ENCODE results near the gene TPO.
"Not testable (repeated sequence)": the region's sequence is repeated elsewhere in the genome, so short reads cannot be mapped to it uniquely, and the experiment has no call there.

TPO gene

DNA sequence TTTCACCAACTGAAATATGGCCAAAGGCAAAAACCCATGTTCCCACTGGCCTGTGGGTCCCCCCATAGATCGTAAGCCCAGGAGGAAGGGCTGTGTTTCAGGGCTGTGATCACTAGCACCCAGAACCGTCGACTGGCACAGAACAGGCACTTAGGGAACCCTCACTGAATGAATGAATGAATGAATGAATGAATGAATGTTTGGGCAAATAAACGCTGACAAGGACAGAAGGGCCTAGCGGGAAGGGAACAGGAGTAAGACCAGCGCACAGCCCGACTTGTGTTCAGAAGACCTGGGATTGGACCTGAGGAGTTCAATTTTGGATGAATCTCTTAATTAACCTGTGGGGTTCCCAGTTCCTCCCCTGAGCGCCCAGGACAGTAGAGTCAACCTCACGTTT, 76.2 kb downstream of the TPO start:
- Histone ChIP-seq H3K4me1 (ENCODE audit: insufficient read depth, low read length) (no peaks in the 10 kb centered on the region), H3K9ac (ENCODE audit: low read depth, low read length) (no peak overlapping the region), H3K9me3 (ENCODE audit: control insufficient read depth, insufficient read depth, low read length) (no peaks in the 10 kb centered on the region), H3K36me3 (ENCODE audit: insufficient read depth, low read length) (no peaks in the 10 kb centered on the region)

DNA sequence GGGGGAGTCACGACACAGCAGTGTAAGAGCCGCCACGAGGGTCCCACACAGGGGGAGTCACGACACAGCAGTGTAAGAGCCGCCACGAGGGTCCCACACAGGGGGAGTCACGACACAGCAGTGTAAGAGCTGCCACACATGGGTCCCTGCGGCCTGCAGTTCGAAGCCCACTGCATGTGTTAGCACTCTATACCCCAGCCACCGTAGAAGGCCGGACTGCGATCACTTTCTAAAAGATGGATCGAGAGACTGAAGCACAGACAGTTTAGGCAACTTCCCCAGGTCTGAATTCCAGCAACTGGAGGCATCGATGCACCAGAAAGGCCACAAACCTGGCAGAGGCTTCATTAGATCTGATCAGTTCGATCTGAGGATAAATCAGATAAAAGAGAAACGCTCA, 77.1 kb downstream of the TPO start:
- H3K9ac ChIP-seq (ENCODE audit: low read depth, low read length); H3K4me1 ChIP-seq (ENCODE audit: insufficient read depth, low read length); H3K36me3 ChIP-seq (ENCODE audit: insufficient read depth, low read length); H3K9me3 ChIP-seq (ENCODE audit: control insufficient read depth, insufficient read depth, low read length): not testable (repeated sequence)

DNA sequence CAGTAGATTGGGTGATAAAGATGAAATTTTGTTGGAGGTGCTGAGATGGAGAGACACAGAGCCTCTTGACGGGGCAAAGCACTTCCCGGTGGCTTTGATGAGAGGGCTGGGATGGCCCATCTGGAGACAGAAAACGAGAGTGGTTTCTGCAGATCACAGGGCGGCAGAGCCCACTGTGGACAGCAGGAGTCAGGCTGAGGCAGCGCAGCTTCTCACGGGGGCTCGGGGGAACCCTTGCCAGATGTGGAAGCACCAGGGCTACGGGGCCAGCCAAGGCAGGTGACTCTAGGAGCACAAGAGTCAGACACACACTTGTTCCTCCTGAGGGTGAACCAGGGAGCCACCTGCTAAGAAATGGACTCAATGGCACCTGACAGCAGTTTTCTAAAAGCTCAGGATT, 78.5 kb downstream of the TPO start:
- no peaks in the 10 kb centered on the region for H3K36me3 ChIP-seq (ENCODE audit: insufficient read depth, low read length)
- H3K9me3 ChIP-seq (ENCODE audit: control insufficient read depth, insufficient read depth, low read length): no peaks in the 10 kb centered on the region
- no peak overlapping the region for H3K9ac ChIP-seq (ENCODE audit: low read depth, low read length)
- no peaks in the 10 kb centered on the region for H3K4me1 ChIP-seq (ENCODE audit: insufficient read depth, low read length)

DNA sequence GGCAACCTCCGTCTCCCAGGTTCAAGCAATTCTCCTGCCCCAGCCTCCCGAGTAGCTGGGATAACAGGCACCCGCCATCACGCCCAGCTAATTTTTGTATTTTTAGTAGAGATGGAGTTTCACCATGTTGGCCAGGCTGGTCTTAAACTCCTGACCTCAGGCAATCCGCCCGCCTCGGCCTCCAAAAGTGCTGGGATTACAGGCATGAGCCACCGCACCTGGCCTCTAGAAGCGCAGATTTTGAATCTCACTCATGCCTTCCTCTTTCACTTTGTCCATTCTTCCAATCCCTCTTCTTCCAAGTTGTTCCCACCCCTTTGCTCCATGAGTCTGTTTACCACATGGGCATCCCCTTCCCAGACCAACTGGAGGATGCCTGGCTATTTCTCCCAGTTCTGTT, 79.0 kb downstream of the TPO start:
- H3K9me3 ChIP-seq (ENCODE audit: control insufficient read depth, insufficient read depth, low read length); H3K36me3 ChIP-seq (ENCODE audit: insufficient read depth, low read length); H3K4me1 ChIP-seq (ENCODE audit: insufficient read depth, low read length); H3K9ac ChIP-seq (ENCODE audit: low read depth, low read length): not testable (repeated sequence)

DNA sequence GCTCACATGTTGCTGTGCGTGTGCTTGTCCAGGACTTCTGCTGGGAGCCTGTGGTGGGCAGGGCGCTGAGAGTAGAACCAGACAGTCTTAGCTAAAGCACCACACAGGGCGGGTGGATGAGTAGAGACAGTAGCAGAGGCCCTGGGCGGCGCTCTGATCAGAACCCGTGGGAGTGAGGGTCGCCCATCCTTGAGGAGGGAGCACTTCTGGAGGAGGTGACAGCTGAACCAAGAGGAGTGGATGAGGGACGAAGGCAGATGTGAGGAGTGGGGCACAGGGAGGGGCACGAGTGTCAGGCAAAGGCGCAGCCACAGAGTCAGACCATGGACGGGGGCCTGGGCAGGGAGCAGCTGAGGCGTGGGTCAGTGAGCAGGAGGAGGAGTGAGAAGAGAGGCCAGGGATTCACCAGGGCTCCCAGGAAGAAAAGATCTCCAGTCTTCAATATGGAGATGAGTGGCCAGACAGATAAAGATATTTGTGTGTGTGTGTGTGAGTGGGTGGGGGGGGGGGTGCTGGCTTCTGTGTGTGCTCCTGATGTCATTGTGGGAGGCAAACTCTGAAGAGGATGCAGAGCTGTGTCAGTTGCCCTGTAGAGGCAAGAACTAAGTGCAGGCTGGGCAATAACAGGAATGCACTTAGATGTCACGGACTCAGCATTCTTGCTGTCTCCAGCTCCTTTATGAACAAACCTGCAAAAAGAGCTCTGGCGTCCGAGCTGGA, 79.6 kb downstream of the TPO start:
- H3K36me3 ChIP-seq (ENCODE audit: insufficient read depth, low read length): no peaks in the 10 kb centered on the region

DNA sequence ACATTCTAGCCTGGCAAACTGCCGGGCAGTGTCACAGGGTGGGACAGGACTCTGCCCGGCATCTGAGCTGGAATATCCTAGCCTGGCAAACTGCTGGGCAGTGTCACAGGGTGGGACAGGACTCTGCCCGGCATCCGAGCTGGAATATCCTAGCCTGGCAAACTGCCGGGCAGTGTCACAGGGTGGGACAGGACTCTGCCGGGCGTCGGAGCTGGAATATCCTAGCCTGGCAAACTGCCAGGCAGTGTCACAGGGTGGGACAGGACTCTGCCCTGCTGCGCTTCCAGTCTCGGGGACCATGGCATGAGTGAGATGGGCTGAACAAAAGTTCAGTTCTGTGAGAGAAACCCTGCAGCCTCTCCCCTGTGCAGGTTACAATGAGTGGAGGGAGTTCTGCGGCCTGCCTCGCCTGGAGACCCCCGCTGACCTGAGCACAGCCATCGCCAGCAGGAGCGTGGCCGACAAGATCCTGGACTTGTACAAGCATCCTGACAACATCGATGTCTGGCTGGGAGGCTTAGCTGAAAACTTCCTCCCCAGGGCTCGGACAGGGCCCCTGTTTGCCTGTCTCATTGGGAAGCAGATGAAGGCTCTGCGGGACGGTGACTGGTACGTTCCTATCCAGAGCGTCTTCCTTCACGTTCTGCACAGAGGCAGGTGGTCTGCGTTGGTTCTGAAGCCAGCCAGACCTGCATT, 80.3 kb downstream of the TPO start:
- Histone ChIP-seq H3K4me1 (ENCODE audit: insufficient read depth, low read length) (no peaks in the 10 kb centered on the region), H3K9me3 (ENCODE audit: control insufficient read depth, insufficient read depth, low read length) (no peaks in the 10 kb centered on the region), H3K9ac (ENCODE audit: low read depth, low read length) (no peak overlapping the region), H3K36me3 (ENCODE audit: insufficient read depth, low read length) (no peaks in the 10 kb centered on the region)

More for the DNA sequence above, 79.6 kb downstream of the TPO start:
- Histone ChIP-seq H3K9ac (ENCODE audit: low read depth, low read length) (no peak overlapping the region), H3K4me1 (ENCODE audit: insufficient read depth, low read length) (no peaks in the 10 kb centered on the region), H3K9me3 (ENCODE audit: control insufficient read depth, insufficient read depth, low read length) (no peaks in the 10 kb centered on the region)

DNA sequence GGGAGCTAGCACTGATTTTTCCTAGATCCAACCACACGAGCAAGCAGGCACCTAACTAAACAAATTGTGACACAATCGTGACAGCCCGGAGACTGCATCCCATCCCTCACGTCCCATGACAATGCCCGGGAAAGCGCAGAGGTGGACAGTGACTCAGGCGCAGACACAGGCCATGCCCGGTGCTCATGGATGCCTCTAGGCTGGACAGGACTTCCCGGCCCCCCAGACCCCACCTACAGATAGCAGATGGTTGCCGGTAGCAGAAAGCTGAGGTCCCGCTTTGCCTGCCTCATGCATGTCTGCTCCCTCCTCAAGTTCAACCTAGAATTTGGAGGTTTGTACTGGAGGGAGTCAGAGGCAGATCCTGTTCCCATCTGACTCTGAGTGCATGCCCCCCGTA, 81.0 kb downstream of the TPO start:
- H3K9me3 ChIP-seq (ENCODE audit: control insufficient read depth, insufficient read depth, low read length): no peaks in the 10 kb centered on the region
- H3K9ac ChIP-seq (ENCODE audit: low read depth, low read length): no peak overlapping the region
- H3K4me1 ChIP-seq (ENCODE audit: insufficient read depth, low read length): no peaks in the 10 kb centered on the region

DNA sequence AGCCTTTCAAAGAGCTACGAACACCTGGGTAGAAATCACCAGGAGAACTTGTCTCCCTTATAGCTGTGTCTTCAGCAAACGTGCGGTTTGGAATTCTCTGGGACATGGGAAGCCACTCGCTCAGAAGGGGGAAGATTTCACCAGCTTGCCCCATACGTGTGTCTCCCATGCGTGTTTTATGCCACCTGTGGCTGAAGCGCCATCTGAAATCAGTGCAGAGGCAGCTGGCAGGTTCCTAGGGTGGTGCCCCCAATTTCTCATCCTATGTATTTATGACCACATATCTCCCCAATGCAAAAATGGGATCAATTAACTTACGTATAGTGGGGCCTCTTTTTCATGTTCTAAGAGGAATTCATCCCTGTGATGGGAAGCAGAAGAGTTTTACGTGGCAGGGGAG, 81.6 kb downstream of the TPO start:
- H3K4me1 ChIP-seq (ENCODE audit: insufficient read depth, low read length): no peaks in the 10 kb centered on the region
- H3K9me3 ChIP-seq (ENCODE audit: control insufficient read depth, insufficient read depth, low read length): no peaks in the 10 kb centered on the region
- H3K9ac ChIP-seq (ENCODE audit: low read depth, low read length): no peak overlapping the region
- H3K36me3 ChIP-seq (ENCODE audit: insufficient read depth, low read length): no peaks in the 10 kb centered on the region

More for the DNA sequence above, 81.0 kb downstream of the TPO start:
- no peaks in the 10 kb centered on the region for H3K36me3 ChIP-seq (ENCODE audit: insufficient read depth, low read length)

DNA sequence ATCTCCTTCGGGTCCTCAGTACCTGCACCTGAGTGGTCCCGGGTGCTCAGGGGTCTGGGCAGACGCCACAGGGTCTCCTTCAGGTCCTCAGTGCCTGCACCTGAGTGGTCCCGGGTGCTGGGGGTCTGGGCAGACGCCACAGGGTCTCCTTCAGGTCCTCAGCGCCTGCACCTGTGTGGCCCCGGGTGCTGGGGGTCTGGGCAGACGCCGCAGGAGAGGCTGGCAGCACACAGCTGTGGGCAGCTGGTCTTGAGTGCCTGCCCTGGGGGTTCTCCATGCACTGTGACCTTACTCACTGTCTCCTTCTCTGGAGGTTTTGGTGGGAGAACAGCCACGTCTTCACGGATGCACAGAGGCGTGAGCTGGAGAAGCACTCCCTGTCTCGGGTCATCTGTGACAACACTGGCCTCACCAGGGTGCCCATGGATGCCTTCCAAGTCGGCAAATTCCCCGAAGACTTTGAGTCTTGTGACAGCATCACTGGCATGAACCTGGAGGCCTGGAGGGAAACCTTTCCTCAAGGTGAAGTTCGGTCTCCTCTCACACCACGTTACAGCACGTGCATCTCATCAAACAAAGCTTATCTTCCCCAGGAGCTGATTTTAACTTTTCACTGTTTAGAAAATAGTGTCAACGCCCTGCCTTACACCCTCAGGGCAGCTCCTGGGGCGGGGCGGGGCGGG, 82.6 kb downstream of the TPO start:
- Histone ChIP-seq H3K36me3 (ENCODE audit: insufficient read depth, low read length) (no peaks in the 10 kb centered on the region), H3K9me3 (ENCODE audit: control insufficient read depth, insufficient read depth, low read length) (no peaks in the 10 kb centered on the region), H3K9ac (ENCODE audit: low read depth, low read length) (no peak overlapping the region), H3K4me1 (ENCODE audit: insufficient read depth, low read length) (no peaks in the 10 kb centered on the region)

DNA sequence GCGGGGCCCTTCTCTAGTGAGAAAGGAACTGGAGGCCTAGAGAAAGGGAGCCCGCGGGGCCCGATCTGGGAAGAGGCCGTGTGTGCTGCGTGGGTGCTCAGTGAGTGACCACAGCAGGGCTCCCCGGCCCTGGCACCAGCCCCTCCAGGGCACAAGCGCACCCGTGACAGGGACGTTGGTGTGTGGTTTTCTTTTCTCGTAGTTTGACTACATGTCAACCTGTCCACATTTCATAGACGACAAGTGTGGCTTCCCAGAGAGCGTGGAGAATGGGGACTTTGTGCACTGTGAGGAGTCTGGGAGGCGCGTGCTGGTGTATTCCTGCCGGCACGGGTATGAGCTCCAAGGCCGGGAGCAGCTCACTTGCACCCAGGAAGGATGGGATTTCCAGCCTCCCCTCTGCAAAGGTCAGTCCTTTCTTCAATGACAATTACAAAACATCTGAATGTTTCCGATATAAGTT, 83.1 kb downstream of the TPO start:
- Histone ChIP-seq H3K36me3 (ENCODE audit: insufficient read depth, low read length) (no peaks in the 10 kb centered on the region), H3K4me1 (ENCODE audit: insufficient read depth, low read length) (no peaks in the 10 kb centered on the region), H3K9me3 (ENCODE audit: control insufficient read depth, insufficient read depth, low read length) (no peaks in the 10 kb centered on the region), H3K9ac (ENCODE audit: low read depth, low read length) (no peak overlapping the region)

DNA sequence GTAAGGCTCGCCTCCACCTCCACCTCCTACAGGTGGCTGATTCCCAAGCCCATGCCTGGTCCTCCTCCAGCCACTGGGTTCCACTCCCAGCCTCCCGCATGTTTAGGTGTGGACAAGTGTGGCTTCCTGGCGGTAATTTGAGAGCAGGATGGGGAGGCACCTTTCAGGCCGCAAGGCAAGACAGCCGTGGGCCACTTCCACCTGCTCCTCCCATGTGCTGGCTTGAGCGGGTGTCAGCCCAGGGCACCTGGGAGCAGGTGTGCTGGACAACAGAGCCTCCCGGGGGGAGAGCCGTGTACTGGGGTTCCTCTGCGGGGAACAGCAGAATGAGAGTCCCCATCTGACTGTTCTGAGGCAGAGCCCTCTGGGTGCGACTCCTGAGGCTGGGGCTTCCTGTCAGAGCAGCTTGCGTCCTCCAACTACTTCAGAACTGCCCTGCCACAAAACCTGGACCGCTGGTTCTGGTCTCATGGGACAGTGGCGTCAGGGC, 83.9 kb downstream of the TPO start:
- no peaks in the 10 kb centered on the region for H3K36me3 ChIP-seq (ENCODE audit: insufficient read depth, low read length)
- H3K9me3 ChIP-seq (ENCODE audit: control insufficient read depth, insufficient read depth, low read length): no peaks in the 10 kb centered on the region
- H3K4me1 ChIP-seq (ENCODE audit: insufficient read depth, low read length): no peaks in the 10 kb centered on the region
- no peak overlapping the region for H3K9ac ChIP-seq (ENCODE audit: low read depth, low read length)

DNA sequence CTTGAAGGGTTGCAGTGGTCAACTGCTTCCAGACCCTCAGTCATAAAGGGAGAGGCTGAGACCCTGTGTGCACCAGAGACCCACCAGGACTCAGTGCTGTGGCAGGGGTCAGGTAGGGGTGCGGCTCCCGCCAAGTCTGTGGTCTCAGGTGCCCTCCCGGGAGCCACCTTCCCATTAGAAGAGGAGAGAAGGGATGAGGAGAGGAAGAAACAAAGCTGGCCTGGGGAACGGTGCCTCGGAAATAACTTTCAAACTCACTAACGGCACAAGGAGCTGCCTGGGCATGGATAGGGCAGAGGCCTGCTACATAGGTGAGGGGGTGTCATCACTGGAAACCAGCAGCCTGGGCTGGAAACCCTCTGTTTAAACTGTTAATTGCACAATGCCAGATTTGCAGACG, 84.9 kb downstream of the TPO start:
- H3K36me3 ChIP-seq (ENCODE audit: insufficient read depth, low read length): no peaks in the 10 kb centered on the region
- H3K9me3 ChIP-seq (ENCODE audit: control insufficient read depth, insufficient read depth, low read length): no peaks in the 10 kb centered on the region
- H3K9ac ChIP-seq (ENCODE audit: low read depth, low read length): no peak overlapping the region
- H3K4me1 ChIP-seq (ENCODE audit: insufficient read depth, low read length): no peaks in the 10 kb centered on the region

DNA sequence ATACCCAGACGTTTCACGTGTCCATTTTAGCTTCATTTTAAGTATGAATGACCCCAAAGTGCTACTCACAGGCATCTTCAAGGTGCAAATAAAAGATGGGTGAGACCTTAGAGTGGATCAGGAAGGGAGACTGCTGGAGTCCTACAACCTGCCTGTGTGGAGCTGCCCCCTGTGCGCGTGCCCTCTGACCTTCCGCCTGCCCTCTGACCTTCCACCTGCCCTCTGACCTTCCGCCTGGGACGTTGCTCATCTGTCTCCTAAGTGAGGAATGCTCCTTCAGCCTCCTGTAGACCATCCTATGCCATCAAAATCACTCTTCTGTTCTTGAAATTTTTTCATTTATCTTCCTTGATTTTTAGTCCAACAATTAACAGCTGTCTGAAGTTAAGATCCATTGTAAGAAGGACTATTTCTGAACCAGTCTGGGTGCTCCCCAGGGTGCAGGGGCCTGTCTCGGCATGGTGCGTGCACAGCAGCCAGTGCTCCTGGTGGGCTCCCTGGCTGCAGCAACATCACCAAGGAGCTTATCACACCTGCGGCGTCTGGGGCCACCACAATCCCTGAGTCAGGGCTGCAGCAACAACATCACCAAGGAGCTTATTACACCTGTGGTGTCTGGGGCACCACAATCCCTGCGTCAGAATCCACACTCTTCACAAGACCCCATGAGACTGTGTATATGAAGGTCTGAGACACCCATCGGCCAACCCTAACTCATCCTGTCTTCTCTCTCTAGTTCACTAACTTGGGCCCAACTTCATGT, 86.0 kb downstream of the TPO start:
- Histone ChIP-seq H3K9ac (ENCODE audit: low read depth, low read length) (no peak overlapping the region), H3K9me3 (ENCODE audit: control insufficient read depth, insufficient read depth, low read length) (no peaks in the 10 kb centered on the region), H3K36me3 (ENCODE audit: insufficient read depth, low read length) (no peaks in the 10 kb centered on the region), H3K4me1 (ENCODE audit: insufficient read depth, low read length) (no peaks in the 10 kb centered on the region)
